HUES6 (cell line): Measurements from ENCODE around the gene HDGFL3.
A peak's percentile ranks its signal among the peaks of the same experiment; 100 is the strongest.
"Not testable (repeated sequence)": the region's sequence is repeated elsewhere in the genome, so short reads cannot be mapped to it uniquely, and the experiment has no call there.

Experiments
- H3K27ac ChIP-seq: 2 replicates; pipeline ENCODE4 v1.7.0; 2013; ENCODE audit warnings: low read depth, mild to moderate bottlenecking, low read length, inconsistent platforms
- H3K27me3 ChIP-seq: 2 replicates; pipeline ENCODE4 v1.6.1; 2013; ENCODE audit warnings: low read length; ENCODE audit not compliant: control insufficient read depth, insufficient read depth
- H3K36me3 ChIP-seq: 2 replicates; pipeline ENCODE4 v1.6.1; 2013; ENCODE audit warnings: low read length; ENCODE audit not compliant: control insufficient read depth, insufficient read depth
- H3K4me1 ChIP-seq: 2 replicates; pipeline ENCODE4 v1.6.1; 2013; ENCODE audit warnings: low read length; ENCODE audit not compliant: control insufficient read depth, insufficient read depth
- H3K4me3 ChIP-seq: 2 replicates; pipeline ENCODE4 v1.5.1; 2013; ENCODE audit warnings: low read depth, low read length
- H3K9ac ChIP-seq: one replicate; pipeline ENCODE4 v1.6.1; 2013; ENCODE audit warnings: mild to moderate bottlenecking, low read length
- H3K9me3 ChIP-seq: 2 replicates; pipeline ENCODE4 v1.6.1; 2013; ENCODE audit warnings: low read depth, low read length; ENCODE audit not compliant: control insufficient read depth, insufficient read depth

HDGFL3 gene

GRCh38 chr15:83207660-83208366 is at the start of gene HDGFL3:
Gene HDGFL3 (minus strand): TSS chr15:83207823. CDS start chr15:83207414, 409 bp downstream.
- H3K36me3 ChIP-seq: no peaks in the 10 kb centered on the region
- H3K4me1 ChIP-seq: peaks cover 27% of the 10 kb centered on the region
- H3K27ac ChIP-seq: peak within 1 kb of the TSS; percentile 92
- H3K9me3 ChIP-seq: no peaks in the 10 kb centered on the region
- peak within 1 kb of the TSS; percentile 81 for H3K9ac ChIP-seq
- H3K27me3 ChIP-seq: no peaks in the 10 kb centered on the region
- H3K4me3 ChIP-seq: peak within 1 kb of the TSS; percentile 88

GRCh38 chr15:83250781-83251180 is 43.2 kb upstream of the HDGFL3 start:
- Histone ChIP-seq H3K4me1 (peaks cover 3% of the 10 kb centered on the region; the same call in 1 of the 2 replicates), H3K9me3 (peaks cover under 1% of the 10 kb centered on the region; the same call in 1 of the 2 replicates)

GRCh38 chr15:83249030-83249343 is 41.4 kb upstream of the HDGFL3 start:
- Histone ChIP-seq H3K4me3 (no peak overlapping the region), H3K27ac (no peak overlapping the region), H3K36me3 (no peaks in the 10 kb centered on the region), H3K4me1 (peaks cover 3% of the 10 kb centered on the region; the same call in 1 of the 2 replicates), H3K9me3 (peaks cover 2% of the 10 kb centered on the region; the same call in 1 of the 2 replicates), H3K9ac (no peak overlapping the region), H3K27me3 (peaks cover 9% of the 10 kb centered on the region; the same call in 1 of the 2 replicates)

More at GRCh38 chr15:83250781-83251180, 43.2 kb upstream of the HDGFL3 start:
- peaks cover 9% of the 10 kb centered on the region; the same call in 1 of the 2 replicates for H3K27me3 ChIP-seq
- no peak overlapping the region for H3K4me3 ChIP-seq
- H3K9ac ChIP-seq: no peak overlapping the region
- H3K36me3 ChIP-seq: no peaks in the 10 kb centered on the region
- no peak overlapping the region for H3K27ac ChIP-seq

- H3K4me1 ChIP-seq: peaks cover 3% of the 10 kb centered on the region; the same call in 1 of the 2 replicates
- no peak overlapping the region for H3K4me3 ChIP-seq
- peaks cover 9% of the 10 kb centered on the region; the same call in 1 of the 2 replicates for H3K27me3 ChIP-seq
- H3K36me3 ChIP-seq: no peaks in the 10 kb centered on the region
- no peak overlapping the region for H3K27ac ChIP-seq
- no peak overlapping the region for H3K9ac ChIP-seq
- peaks cover 2% of the 10 kb centered on the region; the same call in 1 of the 2 replicates for H3K9me3 ChIP-seq
Observed at GRCh38 chr15:83248151-83249029, 40.8 kb upstream of the HDGFL3 start.

- Histone ChIP-seq H3K27me3 (peaks cover 9% of the 10 kb centered on the region; the same call in 1 of the 2 replicates), H3K4me3 (no peak overlapping the region), H3K9ac (no peak overlapping the region), H3K36me3 (no peaks in the 10 kb centered on the region), H3K9me3 (peaks cover 11% of the 10 kb centered on the region; the same call in 1 of the 2 replicates), H3K27ac (no peak overlapping the region), H3K4me1 (no peaks in the 10 kb centered on the region; the same call in 1 of the 2 replicates)
Observed at GRCh38 chr15:83243634-83244033, 36.0 kb upstream of the HDGFL3 start.

GRCh38 chr15:83230242-83230641 is 22.6 kb upstream of the HDGFL3 start:
- H3K9ac ChIP-seq: no peak overlapping the region
- H3K27ac ChIP-seq: no peak overlapping the region

GRCh38 chr15:83225449-83225848 is 17.8 kb upstream of the HDGFL3 start:
- Histone ChIP-seq H3K4me3 (no peak overlapping the region), H3K27me3 (no peaks in the 10 kb centered on the region), H3K9ac (no peak overlapping the region)

More at GRCh38 chr15:83230242-83230641, 22.6 kb upstream of the HDGFL3 start:
- no peaks in the 10 kb centered on the region for H3K9me3 ChIP-seq
- no peak overlapping the region for H3K4me3 ChIP-seq
- no peaks in the 10 kb centered on the region for H3K4me1 ChIP-seq
- no peaks in the 10 kb centered on the region for H3K27me3 ChIP-seq
- H3K36me3 ChIP-seq: no peaks in the 10 kb centered on the region

GRCh38 chr15:83221781-83222180 is 14.2 kb upstream of the HDGFL3 start:
- not testable (repeated sequence) for H3K9ac ChIP-seq, H3K36me3 ChIP-seq, H3K4me1 ChIP-seq, H3K4me3 ChIP-seq, H3K27ac ChIP-seq, H3K27me3 ChIP-seq
- peaks cover 15% of the 10 kb centered on the region for H3K9me3 ChIP-seq

More at GRCh38 chr15:83225449-83225848, 17.8 kb upstream of the HDGFL3 start:
- Histone ChIP-seq H3K36me3 (no peaks in the 10 kb centered on the region), H3K9me3 (peaks cover 11% of the 10 kb centered on the region), H3K27ac (no peak overlapping the region), H3K4me1 (no peaks in the 10 kb centered on the region)

GRCh38 chr15:83219026-83219425 is 11.4 kb upstream of the HDGFL3 start:
- H3K9me3 ChIP-seq: peaks cover 19% of the 10 kb centered on the region
- no peak overlapping the region for H3K27ac ChIP-seq
- no peaks in the 10 kb centered on the region for H3K4me1 ChIP-seq
- H3K4me3 ChIP-seq: no peak overlapping the region
- H3K9ac ChIP-seq: no peak overlapping the region
- no peaks in the 10 kb centered on the region for H3K27me3 ChIP-seq
- no peaks in the 10 kb centered on the region for H3K36me3 ChIP-seq

- H3K36me3 ChIP-seq: no peaks in the 10 kb centered on the region
- H3K9me3 ChIP-seq: peaks cover 7% of the 10 kb centered on the region
Observed at GRCh38 chr15:83215306-83215705, 7.7 kb upstream of the HDGFL3 start.

GRCh38 chr15:83210619-83211018 is 3.0 kb upstream of the HDGFL3 start:
- H3K27ac ChIP-seq: no peak overlapping the region

More at GRCh38 chr15:83215306-83215705, 7.7 kb upstream of the HDGFL3 start:
- no peak overlapping the region for H3K27ac ChIP-seq
- H3K4me3 ChIP-seq: no peak overlapping the region
- H3K9ac ChIP-seq: no peak overlapping the region
- H3K27me3 ChIP-seq: no peaks in the 10 kb centered on the region
- H3K4me1 ChIP-seq: no peaks in the 10 kb centered on the region

More at GRCh38 chr15:83210619-83211018, 3.0 kb upstream of the HDGFL3 start:
- Histone ChIP-seq H3K27me3 (no peaks in the 10 kb centered on the region), H3K36me3 (no peaks in the 10 kb centered on the region), H3K4me1 (peaks cover 17% of the 10 kb centered on the region), H3K4me3 (no peak overlapping the region), H3K9ac (no peak overlapping the region), H3K9me3 (peaks cover 4% of the 10 kb centered on the region)
